GM18505 (cell line): Measurements from ENCODE around the gene GPC2.
A peak's percentile ranks its signal among the peaks of the same experiment; 100 is the strongest.
"Not testable (repeated sequence)": the region's sequence is repeated elsewhere in the genome, so short reads cannot be mapped to it uniquely, and the experiment has no call there.

ENCODE experiments used
- ATAC-seq: cut with Tn5 transposase; IDR thresholded peaks from one replicate; pipeline ENCODE4 v1.9.1; 2021; ENCODE audit not compliant: unreplicated experiment
- POLR2A ChIP-seq: IDR thresholded peaks from 4 replicates; pipeline ENCODE4 v1.6.1; 2011; ENCODE audit warnings: borderline replicate concordance; ENCODE audit not compliant: insufficient read depth, insufficient read length; ENCODE audit errors: extremely low read depth

Gene GPC2

DNA sequence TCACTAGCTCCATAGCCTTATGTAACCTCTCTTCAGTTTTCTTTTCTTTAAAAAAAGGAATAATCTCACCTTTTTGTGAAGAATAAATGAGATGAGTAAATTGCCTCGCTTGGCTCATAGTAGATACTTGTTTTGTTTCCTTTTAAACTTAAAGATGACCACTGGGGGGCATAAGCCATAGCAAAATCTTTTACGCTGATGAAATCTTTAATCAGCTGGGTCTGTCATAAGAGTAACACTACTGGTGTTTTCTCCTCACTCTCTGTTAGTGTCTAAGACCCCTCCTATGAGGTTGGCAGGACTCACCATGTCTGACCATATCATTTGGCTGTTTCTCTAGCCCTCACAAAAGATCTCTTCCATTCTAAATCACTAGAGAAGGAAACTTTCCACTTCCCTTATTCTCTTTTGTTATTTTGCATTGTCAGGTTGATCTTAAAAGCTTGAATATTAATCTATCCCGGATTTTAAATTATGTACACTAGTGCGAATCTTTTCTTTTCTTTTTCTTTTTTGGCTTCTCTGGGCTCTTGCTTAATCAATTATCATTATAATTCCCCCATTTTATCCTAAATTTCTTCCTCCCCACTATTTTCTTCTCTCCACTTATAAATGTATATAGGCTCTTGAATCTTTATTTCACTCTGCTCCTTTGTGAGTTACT is 13.0 kb upstream of the GPC2 start:
- no peak for TF ChIP-seq POLR2A
- ATAC-seq = peak; percentile 52

DNA sequence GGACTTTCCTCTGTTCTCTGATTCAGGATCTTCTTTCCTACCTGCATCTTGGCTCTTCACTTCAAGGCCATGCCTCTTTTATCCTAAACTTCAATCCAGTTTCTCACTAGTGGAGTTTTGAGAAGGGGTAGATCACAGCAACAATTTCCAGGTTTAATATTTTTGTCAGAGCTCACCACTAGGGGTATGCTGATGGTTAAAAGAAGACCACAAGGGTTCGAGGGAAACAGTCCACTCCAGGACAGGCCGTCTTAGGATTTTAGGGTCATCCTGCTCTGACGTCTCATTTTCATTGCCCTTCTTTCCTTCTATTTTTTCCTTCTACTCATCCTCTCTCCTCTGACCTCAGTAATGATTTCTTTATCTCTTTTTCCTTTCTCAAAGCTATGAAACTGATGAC is 11.9 kb upstream of the GPC2 start:
- no peak for ATAC-seq
- no peak for TF ChIP-seq POLR2A

DNA sequence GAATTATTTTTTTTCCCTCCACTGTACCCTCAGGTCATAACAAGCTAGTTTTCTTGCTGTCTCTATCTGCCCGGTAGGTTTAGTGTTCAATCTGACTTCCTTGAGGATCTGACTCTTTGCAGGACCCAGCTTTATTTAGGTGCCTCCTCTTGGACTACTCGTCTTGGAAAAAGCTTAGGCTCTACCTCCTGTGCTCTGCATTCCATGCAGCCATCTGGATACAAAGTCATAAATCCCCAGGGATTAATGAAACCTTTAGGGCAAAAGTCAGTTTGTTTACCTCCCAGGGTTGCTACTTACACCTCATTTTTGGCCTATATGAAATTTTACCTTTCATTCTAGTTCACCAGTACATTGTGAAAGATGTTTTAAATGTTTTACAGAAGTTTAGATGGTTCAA is 8.5 kb upstream of the GPC2 start:
- no peak for ATAC-seq
- TF ChIP-seq POLR2A = no peak

DNA sequence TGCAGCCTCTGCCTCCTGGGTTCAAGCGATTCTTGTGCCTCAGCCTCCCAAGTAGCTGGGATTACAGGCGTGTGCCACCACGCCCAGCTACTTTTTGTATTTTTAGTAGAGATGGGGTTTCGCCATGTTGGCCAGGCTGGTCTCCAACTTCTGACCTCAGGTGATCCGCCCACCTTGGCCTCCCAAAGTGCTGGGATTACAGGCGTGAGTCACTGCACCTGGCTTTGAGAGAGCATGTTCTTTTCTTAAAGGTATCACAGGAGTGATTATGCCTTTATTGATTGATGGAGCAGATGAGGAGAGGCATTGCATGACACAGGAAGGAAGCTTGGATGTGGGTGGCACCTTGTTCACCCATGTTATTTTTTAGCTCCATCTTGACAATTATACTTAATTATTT is 5.9 kb upstream of the GPC2 start:
- ATAC-seq = not testable (repeated sequence)

DNA sequence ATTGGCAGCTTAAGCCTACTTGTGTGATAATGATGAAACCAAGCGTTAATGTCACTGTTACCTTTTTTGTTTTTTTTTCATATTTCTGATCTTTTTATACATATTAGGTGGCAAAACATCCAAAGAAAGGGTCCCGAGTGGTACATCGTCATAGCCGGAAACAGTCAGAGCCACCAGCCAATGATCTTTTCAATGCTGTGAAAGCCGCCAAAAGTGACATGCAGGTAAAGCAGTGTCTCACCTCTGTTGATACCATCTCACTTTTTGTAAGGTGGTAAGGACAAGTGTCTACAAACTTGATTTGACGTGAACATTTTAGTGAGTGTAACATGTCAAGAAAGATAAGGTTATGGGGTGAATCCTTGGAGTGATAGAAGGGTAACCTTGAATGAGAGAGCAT is 5.4 kb upstream of the GPC2 start:
- not testable (repeated sequence) for ATAC-seq

DNA sequence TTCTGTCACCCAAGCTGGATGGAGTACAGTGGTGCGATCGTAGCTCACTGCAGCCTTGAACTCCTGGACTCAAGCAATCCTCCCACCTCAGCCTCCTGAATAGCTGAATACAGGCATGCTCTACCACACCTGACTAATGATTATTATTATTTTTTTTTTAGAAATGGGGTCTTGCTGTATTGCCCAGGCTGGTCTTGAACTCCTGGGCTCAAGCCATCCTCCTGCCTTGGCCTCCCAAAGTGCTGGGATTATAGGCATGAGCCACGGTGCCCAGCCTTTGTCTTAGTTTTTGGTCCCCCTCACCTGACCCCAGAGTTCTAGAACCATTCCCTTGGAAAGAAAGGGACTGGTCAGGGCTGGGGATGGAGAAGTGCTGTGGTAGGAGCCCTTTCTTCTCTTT is 2.9 kb upstream of the GPC2 start:
- not testable (repeated sequence) for ATAC-seq

DNA sequence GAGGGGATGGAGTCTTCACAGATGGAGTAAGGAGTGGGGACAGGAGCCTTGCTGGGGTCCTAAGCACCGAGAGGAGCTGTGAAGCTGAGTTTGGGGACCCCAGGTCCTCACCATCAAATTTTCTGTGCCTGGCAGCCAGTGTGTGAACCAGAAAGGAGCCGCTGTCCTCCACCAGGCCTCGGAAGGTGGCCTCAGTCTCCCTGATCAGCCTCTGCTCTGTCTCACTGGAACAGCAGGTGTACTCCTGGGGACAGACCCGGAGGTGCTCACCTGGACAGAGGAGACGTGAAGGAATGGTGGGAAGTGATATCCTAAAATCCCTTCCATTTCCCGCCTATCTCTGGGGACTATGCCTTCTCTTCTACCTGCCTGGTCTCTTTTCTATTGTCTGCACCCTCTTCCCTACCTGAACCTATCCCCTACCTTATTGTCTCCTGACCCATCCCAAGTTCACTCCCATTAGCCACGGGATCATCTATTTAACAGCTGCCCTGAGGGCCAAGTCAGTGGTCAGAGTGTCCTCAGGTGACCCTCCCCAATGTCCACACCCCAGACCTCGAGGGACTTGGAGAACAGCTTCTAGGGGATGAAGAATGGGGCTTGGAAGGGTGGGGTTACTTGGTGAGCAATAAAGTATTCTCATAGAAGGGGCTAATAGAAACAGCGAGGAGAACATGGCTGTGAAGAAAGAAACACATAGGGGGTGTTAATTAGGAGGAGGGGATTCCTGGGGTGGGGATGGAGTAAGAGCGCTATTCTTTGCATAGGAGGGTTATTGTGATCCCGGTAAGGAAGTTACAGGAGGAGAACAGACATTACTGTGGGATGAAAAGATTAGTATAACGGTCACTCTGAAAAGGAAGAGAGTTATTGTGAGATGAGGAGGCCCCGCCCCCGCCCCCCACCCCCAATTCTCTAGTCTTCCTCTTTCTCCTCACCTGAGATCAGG is 811 bp downstream of the GPC2 start:
- ATAC-seq = no peak
- no peak for TF ChIP-seq POLR2A

DNA sequence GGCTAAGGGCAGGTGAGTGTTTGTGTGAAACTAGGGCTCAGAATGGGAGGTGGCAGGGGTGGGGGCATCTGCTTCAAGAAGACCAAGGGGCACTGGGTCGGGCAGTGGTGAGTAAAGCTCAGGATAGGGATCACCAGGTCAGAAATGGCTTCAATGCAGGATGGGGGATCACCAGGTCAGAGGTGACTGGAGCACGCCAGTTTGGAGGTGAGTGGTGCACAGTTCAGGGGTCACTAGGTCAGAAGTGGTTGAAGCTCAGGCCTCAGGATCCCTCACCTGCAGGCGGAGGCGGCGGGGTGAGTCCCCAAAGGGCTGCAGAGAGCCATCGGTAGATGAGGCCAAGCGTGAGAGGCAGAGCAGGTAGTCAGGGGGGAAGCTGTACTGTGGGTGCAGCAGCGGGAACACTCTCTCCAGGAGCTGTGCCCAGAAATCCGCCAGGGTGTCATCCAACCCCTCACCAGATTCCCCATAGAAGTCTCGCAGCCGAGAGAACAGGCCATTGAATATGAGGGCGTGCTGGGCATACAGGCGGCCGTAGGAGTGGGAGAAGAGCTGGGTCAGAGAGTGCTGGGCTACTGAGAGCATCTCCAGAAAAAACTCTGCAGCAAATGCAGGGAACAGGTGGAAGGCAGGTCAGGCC is 1.8 kb downstream of the GPC2 start:
- TF ChIP-seq POLR2A = no peak
- ATAC-seq = no peak

DNA sequence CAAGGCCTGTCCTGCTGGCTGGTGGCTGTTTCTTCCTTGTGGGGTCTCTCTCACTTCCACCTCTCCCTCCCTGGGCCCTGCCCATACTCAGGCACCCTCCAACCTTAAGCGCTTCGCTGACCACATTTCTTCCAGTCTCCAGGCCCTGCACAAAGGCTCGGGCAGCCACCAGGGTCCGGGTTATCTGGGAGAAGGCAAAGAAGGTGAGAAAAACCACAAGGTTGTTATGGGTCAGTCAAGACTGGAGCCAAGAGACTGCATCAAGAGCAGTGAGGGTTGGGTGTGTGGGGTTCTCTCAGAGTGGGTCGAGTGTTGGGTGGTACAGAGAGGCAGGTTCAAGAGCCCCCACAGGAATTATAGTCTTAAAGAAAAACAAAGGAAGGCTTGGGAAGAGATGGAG is 2.6 kb downstream of the GPC2 start:
- ATAC-seq = no peak
- TF ChIP-seq POLR2A = no peak

DNA sequence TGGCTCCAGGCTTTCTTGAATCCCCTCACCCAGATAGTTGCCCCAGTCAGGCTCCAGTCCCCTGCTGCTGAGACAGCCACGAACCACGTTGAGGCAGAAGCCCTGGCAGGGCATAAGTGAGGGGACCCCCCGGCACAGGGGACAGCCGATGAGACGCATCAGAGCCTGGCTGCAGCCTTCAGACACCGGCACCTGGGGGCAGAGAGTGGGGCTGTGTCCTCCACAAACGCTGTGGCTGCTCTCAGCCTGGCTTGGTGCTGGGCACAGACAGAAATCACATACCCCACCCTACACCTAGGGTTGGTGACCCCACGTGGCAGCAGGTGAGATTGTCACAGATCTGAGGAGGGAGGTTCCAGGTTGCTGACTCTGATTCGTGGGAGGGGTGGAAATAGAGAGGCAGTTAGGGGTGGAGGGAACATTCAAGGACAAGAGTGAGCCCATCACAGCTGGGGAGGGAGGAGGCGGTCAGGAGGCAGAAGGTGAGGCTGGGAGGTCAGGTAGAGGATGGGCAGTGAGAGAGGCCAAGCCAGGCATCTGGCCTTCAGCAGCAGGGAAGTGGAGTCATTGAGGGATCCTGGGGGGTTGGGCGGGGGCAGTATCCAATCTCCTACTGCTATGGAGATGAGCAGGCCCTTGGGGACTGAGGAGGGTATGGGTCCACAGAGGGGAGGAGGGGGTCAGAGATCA is 3.2 kb downstream of the GPC2 start:
- no peak for ATAC-seq
- no peak for TF ChIP-seq POLR2A

DNA sequence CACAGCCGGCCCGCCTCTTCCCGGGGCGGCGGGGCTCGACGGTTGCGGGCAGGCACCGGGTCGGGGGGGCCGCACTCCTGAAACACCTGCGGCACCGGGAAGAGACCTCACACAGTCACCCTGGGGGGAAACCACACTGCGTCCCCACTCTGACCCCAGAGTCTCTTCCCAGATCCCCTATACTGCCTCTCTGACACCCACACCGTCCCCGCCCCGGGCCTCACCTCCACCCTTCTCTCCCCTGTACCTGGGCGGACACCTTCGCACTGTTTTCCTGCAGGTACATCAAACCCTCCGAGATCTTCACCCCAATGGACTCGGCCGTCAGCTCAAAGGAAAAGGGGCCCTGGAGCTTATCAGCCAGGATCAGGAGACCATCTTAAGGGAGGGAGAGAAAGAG is 5.3 kb downstream of the GPC2 start:
- TF ChIP-seq POLR2A = no peak
- ATAC-seq = no peak

DNA sequence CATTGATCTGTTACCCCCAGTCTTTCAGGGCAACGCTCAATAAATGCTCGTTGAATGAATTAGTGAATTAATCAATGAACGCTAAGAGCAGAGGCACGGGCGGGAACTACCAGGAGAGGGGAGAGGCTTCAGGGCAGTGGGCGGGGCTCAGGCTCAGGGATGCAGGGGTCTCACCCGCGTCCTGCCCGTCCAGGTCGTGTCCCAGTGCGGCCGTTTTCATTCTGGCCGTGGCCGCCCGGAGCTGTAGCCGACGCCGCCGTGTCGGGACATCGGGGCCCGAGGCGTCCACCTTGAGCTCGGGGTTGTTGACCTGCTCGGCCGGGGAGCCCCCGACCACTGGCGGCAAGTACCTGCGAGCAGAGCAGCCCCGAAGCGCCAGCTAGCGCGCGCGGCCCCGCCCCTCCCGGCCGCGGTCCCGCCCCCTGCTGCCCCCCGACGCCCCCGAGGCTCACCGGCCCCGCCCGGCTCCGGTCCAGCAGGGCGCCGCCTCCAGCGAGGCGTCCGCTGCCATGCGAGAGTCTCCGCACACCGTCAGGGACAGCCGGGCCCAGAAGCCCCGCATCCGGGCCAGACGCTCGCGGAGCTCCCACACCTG is 6.0 kb downstream of the GPC2 start:
- no peak for TF ChIP-seq POLR2A
- no peak for ATAC-seq
